ENCODE measurements around the gene MMP24OS.

Gene MMP24OS

DNA sequence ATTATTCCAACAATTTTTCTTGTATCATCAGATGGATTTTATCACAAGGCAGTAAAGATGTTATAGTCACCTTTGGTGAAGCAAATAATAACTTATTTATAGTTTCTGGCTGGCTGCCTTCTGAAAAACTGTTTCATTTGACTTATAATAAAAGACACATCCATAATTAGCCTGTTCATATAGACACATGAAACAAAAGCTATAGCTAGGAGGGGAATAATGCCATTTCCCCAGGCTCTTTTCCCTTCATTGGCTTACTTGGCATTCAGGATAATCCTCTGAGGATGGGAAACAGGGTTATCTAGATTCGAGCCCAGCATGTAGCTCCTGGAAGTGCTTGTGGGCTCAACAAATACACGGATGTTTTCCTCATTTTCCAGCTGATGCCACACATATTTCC, 33.9 kb downstream of the MMP24OS start:
- DNase-seq = no peak

DNA sequence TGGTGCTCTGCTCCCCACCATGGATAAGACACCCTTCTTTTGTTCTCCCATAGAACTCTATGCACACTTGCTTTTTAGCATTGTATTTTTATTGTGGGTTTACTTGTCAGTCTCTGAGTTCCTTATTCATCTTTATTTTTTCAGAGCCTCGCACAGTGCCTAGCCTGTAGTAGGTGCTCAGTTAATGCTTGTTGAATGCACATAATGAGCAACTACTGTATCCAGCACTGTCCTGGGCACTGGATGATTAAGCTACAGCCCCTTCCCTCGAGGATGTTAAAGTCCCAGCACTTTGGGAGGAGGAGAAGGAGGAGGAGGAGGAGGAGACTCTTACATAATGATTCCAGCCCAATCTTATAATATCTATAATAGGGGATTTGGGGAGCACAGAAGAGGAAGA, 34.6 kb downstream of the MMP24OS start:
- DNase-seq = no peak

DNA sequence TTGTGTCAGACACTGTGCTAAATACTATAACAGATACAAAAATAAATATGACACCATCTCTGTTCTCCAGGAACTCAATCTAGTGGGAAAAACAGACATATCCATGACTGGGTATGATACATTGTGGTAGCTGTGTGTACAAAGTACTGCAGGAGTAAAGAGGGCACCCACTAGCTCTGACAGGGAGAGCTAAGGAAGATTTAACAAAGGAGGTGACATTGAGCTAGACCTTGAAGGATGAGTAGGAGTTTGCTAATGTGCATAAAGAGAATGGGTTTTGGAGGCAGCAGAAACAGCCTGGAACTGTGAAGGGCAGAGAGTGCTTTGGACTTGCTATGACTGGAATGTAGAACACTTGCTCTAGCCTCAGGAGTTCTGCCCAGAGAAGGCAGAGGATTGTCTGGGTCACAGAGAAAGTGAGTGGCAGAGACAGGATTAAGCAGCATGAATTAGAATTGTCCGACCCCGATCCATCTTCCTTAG, 37.1 kb downstream of the MMP24OS start:
- no peak for DNase-seq

DNA sequence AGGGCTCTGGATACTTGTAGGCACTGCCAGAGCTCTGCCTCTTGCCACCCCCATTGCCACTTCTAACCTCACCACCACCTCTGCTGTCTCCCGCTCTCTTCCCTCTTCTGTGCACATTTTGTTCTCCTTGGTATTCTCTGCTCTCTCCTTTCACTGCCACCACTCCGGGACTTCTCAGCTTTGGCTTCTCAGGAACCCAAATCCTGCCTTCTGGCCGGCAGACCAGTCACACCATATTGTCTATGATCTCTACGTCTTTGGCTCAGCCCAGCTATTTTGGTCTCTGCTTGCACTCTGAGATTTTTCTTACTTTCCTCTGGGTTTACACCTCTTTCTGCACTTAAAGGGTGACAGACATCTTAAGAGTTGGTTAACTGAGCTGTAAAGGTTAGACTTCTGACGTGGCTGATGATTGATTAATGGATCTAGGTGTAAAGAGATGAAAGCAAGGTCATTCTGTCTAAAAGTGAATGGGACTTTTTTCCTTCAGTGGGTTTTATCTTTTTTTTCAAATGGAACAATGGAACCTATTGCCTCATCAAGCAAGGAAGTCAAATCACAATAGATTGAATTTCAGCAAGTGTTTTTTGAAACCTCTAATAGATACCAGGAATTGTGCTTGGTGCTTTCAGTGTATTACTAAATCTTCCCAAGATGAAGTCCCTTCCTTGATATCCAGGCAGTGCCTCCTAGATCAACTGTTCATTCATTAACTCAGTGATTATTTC, 37.7 kb downstream of the MMP24OS start:
- DNase-seq = no peak

DNA sequence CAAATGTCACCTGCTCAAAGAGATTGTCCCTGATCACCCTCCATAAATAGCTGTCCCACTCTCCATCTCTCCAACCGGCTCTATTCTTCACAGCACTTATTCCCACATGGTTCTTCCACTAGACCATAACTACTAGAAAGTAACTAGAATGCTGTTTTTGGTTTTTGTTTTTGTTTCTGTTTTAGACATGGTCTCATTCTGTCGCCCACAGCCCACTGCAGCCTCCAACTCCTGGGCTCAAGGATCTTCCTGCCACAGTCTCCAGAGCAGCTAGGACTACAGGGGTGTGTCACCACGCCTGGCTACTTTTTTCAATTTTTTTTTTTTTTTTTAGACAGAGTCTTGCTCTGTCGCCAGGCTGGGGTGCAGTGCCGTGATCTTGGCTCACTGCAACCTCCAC, 39.2 kb downstream of the MMP24OS start:
- peak; percentile 7 to 23 for DNase-seq

DNA sequence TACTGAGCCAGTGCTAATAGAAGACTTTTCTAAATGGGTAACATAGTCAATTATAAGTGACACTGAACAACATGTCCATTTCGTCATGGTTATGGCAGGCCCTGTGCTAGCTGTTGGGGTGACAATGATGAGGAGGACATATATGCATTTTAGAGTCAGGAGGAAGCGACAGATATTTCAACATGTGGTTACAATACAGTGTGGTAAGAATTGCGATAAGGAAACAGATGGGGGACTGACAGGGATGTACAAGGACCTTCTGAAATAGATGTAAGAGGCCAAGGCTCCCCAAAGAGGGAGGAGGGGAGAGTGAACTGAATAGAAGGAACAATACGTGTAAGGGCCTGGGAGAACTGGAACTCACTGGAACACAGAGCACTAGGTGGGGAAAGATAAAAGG, 39.8 kb downstream of the MMP24OS start:
- peak; percentile 6 to 23 for DNase-seq

DNA sequence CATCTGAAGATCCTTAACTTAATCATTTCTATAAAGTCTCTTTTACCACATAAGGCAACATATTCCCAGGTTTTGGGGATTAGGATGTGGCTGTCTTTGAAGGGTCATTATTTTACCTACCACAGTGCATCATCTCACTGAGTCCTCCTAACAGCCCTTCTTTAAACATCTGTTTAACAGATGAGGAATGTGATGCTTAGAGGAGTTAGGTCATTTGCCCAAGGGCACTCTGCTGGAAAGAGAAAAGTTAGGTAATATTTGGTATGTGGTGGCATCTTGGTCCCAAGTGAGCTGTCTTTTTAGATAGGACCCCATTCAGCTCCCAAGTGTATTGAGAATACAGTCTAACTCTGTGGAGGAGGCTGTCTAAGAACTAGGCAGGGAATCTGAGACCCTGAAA, 40.4 kb downstream of the MMP24OS start:
- DNase-seq = no peak

DNA sequence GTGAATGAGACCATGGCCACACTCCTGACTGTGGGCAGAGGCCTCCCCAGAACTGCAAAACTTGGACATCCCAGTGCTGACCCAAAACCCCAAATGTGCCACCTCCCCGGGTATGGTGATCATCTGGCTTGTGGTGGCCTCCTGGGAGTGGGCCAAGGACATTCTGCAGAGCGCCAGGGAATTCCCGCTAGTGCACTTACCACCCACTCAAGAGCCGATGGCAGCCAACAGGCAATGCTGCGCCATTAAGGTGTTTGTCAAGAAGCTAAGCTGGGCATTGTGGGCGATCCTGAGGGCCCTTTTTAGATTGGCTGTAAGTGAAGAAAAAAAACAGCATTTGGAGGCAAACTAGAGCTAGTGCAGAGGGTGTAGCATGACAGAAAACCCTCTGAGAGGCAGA, 42.0 kb downstream of the MMP24OS start:
- no peak for DNase-seq

DNA sequence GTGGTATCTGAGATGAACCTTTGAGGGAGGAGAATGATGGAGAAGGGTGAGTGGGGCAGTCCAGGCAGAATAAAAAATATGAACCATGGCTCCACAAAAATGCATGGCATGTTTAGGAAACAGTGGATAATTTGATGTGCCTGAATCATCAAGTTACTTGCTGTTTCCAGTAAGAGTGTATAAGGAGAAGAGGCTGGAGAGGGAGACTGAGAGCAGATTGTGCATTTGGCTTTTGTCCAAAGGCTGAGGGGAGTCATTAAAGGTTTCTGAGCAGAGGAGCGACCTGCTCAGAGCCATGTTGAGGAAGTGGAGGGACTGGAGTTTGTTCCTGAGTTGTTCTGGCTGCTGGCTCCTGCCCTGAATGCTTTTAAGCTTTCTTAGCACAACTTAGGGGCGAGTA, 45.3 kb downstream of the MMP24OS start:
- DNase-seq = no peak

DNA sequence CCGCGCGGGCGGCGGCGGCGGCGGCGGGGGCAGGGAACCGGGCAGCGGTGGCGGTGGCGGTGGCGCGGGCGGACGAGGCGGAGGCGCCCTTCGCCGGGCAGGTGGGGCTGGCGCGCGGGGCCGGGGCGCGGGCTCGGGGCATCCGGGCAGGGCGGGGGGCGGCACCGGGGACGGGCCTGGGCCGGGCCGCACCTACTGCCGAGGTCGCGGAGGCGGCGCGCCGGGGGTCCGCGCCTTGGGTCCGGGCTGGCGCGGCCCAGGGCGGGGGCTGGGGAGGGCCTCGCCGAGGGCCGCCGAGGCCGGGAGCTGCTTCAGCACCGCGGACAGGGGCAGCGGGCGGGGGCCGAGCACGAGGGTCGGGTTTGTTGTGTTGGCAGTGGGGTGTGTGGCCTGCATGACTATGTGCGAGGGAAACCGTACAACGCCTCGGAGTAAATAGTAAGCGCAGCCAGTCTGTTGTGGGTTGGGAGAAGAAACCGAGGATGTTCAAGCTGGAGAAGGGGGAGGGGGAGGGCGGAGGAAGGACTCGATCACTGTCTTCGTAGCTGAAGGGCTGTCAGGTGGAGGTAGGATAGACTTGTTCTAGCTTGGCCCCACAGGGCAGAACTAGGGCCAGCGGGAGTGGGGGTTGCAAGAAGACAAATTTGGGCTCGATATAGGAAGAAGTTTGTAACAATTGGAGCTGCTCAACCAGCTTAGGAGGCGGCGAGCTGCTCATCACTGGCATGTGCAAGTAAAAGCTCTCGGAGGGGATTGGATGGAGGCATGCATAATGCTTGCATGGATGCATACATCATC, 50.8 kb downstream of the MMP24OS start:
- peak; percentile 11 to 14 for DNase-seq

Data from inflammatory macrophage treated with lipopolysaccharide for 1 hour (primary cell).